GM21381 (cell line): ENCODE measurements around the gene OTOP2.
"Not testable (repeated sequence)": the region's sequence is repeated elsewhere in the genome, so short reads cannot be mapped to it uniquely, and the experiment has no call there.

Source experiments
- ATAC-seq: cut with Tn5 transposase; IDR thresholded peaks from one replicate; pipeline ENCODE4 v1.9.1; 2021; ENCODE audit warnings: mild to moderate bottlenecking, moderate library complexity; ENCODE audit not compliant: unreplicated experiment

Gene OTOP2

GRCh38 chr17:74969501-74969900 is 45.4 kb downstream of the OTOP2 start:
- not testable (repeated sequence) for ATAC-seq

- ATAC-seq: no peak
These were observed 46.3 kb downstream of the OTOP2 start for GRCh38 chr17:74970395-74970794.

- ATAC-seq: no peak
These were observed 47.2 kb downstream of the OTOP2 start for GRCh38 chr17:74971069-74971841.

GRCh38 chr17:74971842-74972106 is 47.7 kb downstream of the OTOP2 start:
- no peak for ATAC-seq

- ATAC-seq: no peak
These were observed 48.3 kb downstream of the OTOP2 start, which contains the start of gene HID1 for GRCh38 chr17:74972107-74972972. Gene HID1, minus strand, starts transcription at chr17:74972759. Its CDS starts 103 bp downstream, at chr17:74972656.

- no peak for ATAC-seq
These were observed 48.9 kb downstream of the OTOP2 start for GRCh38 chr17:74972973-74973328.

- no peak for ATAC-seq
These were observed 51.9 kb downstream of the OTOP2 start for GRCh38 chr17:74975943-74976342.

- ATAC-seq: no peak
These were observed 53.7 kb downstream of the OTOP2 start for GRCh38 chr17:74977802-74978201.

- no peak for ATAC-seq
These were observed 54.2 kb downstream of the OTOP2 start for GRCh38 chr17:74978240-74978639.

GRCh38 chr17:74979408-74980146 is 55.5 kb downstream of the OTOP2 start:
- no peak for ATAC-seq

- ATAC-seq: no peak
These were observed 57.4 kb downstream of the OTOP2 start for GRCh38 chr17:74981318-74981978.

- no peak for ATAC-seq
These were observed 58.0 kb downstream of the OTOP2 start for GRCh38 chr17:74981979-74982662.

GRCh38 chr17:74982663-74983313 is 58.7 kb downstream of the OTOP2 start:
- not testable (repeated sequence) for ATAC-seq
